Cardiac muscle cell (in vitro differentiated cells and primary cell): ENCODE measurements around the gene ALDH18A1. TPM values are rescaled to one million over a fixed set of nuclear protein-coding genes. Genes with fewer than 3 reads are reported as not detected.

ENCODE experiments used
- DNase-seq, 2 donors: peaks; one replicate each; pipeline versions ENCODE4 v3.0.0 to v3.0.0-alpha.2; 2010 to 2017; ENCODE audit warnings: low read depth in 1 of 2, low spot score in 1 of 2
- H3K27ac ChIP-seq: fragments of 200-600 bp; sonication (generic); 2 replicates; pipeline ENCODE4 v1.5.1; 2016
- H3K27me3 ChIP-seq: fragments of 200-600 bp; sonication (generic); 2 replicates; pipeline ENCODE4 v1.6.0; 2016; ENCODE audit warnings: control low read depth
- H3K36me3 ChIP-seq: fragments of 200-600 bp; sonication (generic); 2 replicates; pipeline ENCODE4 v1.5.1; 2016; ENCODE audit warnings: control low read depth
- H3K4me1 ChIP-seq: fragments of 200-600 bp; sonication (generic); 2 replicates; pipeline ENCODE4 v1.8.1; 2017; ENCODE audit warnings: low read depth, mild to moderate bottlenecking, mixed run types
- H3K4me3 ChIP-seq: fragments of 200-600 bp; sonication (generic); 2 replicates; pipeline ENCODE4 v1.5.1; 2016; ENCODE audit warnings: mild to moderate bottlenecking
- H3K9me3 ChIP-seq: fragments of 200-600 bp; sonication (generic); 2 replicates; pipeline ENCODE4 v1.5.1; 2017; ENCODE audit warnings: low read depth, mild to moderate bottlenecking, control low read depth
- polyA plus RNA-seq: library from polyadenylated mRNA; unstranded; fragments of >200 nt; fragmentation: Nextera tagmentation; extraction: Ambion mirVana; gene quantifications from 2 replicates; pipeline ENCODE4 v1.2.1, GENCODE V29; 2016
- total RNA-seq: library from RNA; depleted of rRNA; stranded (reverse); fragments of >200 nt; gene quantifications from 2 replicates; pipeline ENCODE4 v1.2.3, GENCODE V29; 2016
- TF ChIP-seq, protein P1 (sequence below): IDR thresholded peaks from 2 replicates; pipeline ENCODE4 v1.5.1; 2012; ENCODE audit warnings: low read depth, mild to moderate bottlenecking, low read length

ALDH18A1 gene
- total and polyA plus RNA-seq, 2 experiments from 2014 or later: 40.4 to 49.3 TPM

DNA sequence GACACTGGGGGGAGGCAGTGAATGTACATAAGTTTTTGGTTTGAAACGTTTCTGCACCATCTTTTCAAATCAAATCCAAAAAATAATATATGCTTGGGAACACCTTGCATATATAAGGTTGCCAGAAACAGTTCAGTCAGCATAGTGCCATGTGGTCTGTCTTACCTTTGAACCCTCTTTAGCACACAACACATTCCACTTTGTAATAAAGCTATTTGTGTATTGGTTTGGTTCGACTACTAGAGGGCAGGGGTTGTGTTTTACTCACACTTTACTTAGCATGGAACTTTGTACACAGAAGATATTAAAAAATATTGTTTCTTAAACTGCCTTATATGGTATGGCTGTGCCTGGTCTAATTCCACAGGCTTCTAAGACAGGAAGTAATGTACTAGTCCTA, 43.2 kb downstream of the ALDH18A1 start:
- no peak for DNase-seq
- TF ChIP-seq, protein P1, sequence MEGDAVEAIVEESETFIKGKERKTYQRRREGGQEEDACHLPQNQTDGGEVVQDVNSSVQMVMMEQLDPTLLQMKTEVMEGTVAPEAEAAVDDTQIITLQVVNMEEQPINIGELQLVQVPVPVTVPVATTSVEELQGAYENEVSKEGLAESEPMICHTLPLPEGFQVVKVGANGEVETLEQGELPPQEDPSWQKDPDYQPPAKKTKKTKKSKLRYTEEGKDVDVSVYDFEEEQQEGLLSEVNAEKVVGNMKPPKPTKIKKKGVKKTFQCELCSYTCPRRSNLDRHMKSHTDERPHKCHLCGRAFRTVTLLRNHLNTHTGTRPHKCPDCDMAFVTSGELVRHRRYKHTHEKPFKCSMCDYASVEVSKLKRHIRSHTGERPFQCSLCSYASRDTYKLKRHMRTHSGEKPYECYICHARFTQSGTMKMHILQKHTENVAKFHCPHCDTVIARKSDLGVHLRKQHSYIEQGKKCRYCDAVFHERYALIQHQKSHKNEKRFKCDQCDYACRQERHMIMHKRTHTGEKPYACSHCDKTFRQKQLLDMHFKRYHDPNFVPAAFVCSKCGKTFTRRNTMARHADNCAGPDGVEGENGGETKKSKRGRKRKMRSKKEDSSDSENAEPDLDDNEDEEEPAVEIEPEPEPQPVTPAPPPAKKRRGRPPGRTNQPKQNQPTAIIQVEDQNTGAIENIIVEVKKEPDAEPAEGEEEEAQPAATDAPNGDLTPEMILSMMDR: no peak
- H3K9me3 ChIP-seq: no peaks in the 10 kb centered on the region
- H3K27ac ChIP-seq: no peak overlapping the region
- no peaks in the 10 kb centered on the region for H3K27me3 ChIP-seq
- peaks cover 65% of the 10 kb centered on the region for H3K36me3 ChIP-seq
- H3K4me3 ChIP-seq: no peak overlapping the region
- no peaks in the 10 kb centered on the region for H3K4me1 ChIP-seq

DNA sequence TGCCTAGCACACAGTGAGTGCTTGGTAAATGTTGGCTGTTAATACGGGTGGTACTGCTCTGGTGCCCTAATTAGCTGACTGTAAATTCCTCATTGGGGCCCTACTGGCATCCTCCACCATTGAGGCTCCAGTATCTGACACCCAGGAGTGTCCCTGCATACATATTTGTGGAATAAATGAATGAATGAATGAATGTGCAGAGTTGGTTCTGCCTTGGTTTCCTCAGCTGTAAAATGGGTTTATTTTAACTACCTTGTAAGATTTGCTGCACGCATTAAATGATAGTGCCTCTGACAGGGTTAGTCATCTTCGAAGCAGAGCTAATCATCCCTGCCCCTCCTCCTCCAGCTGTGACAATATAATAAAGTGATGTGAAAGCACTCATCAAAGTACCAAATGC, 45.8 kb downstream of the ALDH18A1 start:
- Histone ChIP-seq H3K4me1 (peaks cover under 1% of the 10 kb centered on the region), H3K4me3 (no peak overlapping the region), H3K36me3 (peaks cover 68% of the 10 kb centered on the region), H3K27me3 (no peaks in the 10 kb centered on the region), H3K27ac (no peak overlapping the region), H3K9me3 (no peaks in the 10 kb centered on the region)
- TF ChIP-seq, protein P1: no peak
- no peak for DNase-seq

DNA sequence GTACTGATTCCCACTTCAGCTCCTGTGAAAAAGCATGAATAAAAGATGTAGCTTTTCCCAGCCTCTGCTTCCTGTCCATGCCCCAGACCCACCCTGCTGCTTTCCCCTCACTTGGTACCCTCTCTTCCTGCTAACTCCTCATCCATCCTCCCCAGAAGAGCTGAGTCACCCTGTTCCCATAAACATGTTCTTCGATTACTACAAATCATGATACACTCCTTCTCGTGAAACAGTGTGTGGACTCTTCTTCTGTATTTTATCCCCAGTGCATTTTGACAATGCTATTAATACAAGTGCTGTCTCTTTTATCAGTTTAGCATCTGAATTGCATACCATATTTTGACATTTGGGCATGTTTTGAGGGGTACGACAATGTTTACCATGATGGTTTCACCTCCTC, 49.6 kb downstream of the ALDH18A1 start:
- Histone ChIP-seq H3K4me3 (no peak overlapping the region), H3K27me3 (no peaks in the 10 kb centered on the region), H3K36me3 (peaks cover 38% of the 10 kb centered on the region), H3K4me1 (peaks cover 17% of the 10 kb centered on the region), H3K9me3 (no peaks in the 10 kb centered on the region), H3K27ac (peak overlapping the region; percentile 99)
- no peak for DNase-seq
- TF ChIP-seq, protein P1: no peak

DNA sequence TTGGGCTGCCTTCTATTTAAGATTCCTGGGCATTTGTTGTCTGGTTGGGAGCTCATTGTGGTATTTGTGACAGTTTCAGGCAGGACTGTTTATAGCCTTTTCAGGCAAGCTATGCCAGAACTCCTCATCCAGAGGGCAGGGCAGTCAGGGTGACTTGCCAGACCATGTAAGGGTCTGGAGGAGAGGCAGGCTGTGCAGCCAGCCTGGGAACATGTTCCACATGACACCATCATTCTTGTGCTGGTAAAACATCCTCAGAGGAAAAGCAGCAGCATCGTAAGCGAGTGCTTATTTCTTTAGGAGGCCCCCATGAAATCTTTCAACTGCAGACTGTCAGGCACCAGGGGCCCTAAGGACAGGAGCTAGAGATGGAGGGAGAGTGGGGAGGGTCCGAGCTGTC, 51.3 kb downstream of the ALDH18A1 start:
- TF ChIP-seq, protein P1: no peak
- H3K27me3 ChIP-seq: no peaks in the 10 kb centered on the region
- DNase-seq: peak; percentile 6 to 77
- H3K4me3 ChIP-seq: no peak overlapping the region
- peaks cover 22% of the 10 kb centered on the region for H3K4me1 ChIP-seq
- peaks cover 25% of the 10 kb centered on the region for H3K36me3 ChIP-seq
- peak overlapping the region; percentile 99 for H3K27ac ChIP-seq
- no peaks in the 10 kb centered on the region for H3K9me3 ChIP-seq

DNA sequence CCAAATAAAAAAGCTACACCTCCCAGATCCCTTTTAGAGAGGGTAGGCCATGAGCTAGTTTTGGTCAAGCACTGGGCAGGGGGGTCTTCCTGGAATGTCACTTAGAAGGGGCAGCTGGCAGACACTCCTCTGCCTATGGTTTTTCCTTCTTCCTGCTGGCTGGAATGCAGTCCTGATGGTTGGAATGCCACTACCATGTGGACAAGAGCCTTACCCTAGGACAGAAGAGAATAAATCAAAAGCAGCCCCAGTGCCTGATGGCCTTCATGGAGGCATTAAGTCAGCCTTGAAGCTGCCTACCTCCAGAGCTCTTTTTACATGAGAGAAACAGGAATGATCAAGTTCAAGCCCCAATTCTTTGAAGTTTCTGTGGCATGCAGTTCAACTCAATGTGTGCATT, 51.9 kb downstream of the ALDH18A1 start:
- no peaks in the 10 kb centered on the region for H3K27me3 ChIP-seq
- no peaks in the 10 kb centered on the region for H3K9me3 ChIP-seq
- peaks cover 21% of the 10 kb centered on the region for H3K36me3 ChIP-seq
- peak in 1 of 2 donors; percentile 45 for DNase-seq
- peaks cover 22% of the 10 kb centered on the region for H3K4me1 ChIP-seq
- TF ChIP-seq, protein P1: no peak
- peak overlapping the region; percentile 99 for H3K27ac ChIP-seq
- H3K4me3 ChIP-seq: no peak overlapping the region

DNA sequence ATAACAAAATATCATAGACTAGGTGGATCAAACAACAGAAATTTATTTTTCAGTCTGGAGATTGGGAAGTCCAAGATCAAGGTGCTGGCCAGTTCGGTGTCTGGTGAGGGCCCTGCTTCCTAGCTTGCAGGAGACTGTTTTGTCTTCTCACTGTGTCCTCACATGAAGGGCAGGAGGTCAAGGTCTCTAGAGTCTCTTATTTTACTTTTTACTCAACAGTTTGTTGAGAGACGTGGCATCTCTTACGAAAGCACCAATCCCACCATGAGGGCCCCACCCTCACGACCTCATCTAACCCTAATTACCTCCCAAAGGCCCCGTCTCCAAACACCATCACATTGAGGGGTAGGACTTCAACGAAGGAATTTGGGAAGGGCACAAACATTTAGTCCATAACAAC, 54.1 kb downstream of the ALDH18A1 start:
- Histone ChIP-seq H3K9me3 (no peaks in the 10 kb centered on the region), H3K36me3 (peaks cover 6% of the 10 kb centered on the region), H3K27me3 (no peaks in the 10 kb centered on the region), H3K4me3 (no peak overlapping the region), H3K4me1 (peaks cover 22% of the 10 kb centered on the region), H3K27ac (no peak overlapping the region)
- no peak for DNase-seq
- TF ChIP-seq, protein P1: no peak
